22Rv1 (cell line): Measurements from ENCODE around the gene KCNH1.

Experiments
- H3K27ac ChIP-seq: fragments of 450-650 bp; 2 replicates; pipeline ENCODE4 v1.5.1; 2017
- ZFX ChIP-seq: fragments of 450-650 bp; IDR thresholded peaks from 2 replicates; pipeline ENCODE4 v1.6.1; 2017; ENCODE audit warnings: antibody characterized with exemption, borderline replicate concordance
- TF ChIP-seq, protein P1 (sequence below): fragments of 450-650 bp; IDR thresholded peaks from 2 replicates; pipeline ENCODE4 v1.5.1; 2017; ENCODE audit warnings: mild to moderate bottlenecking

KCNH1 gene, protein sequence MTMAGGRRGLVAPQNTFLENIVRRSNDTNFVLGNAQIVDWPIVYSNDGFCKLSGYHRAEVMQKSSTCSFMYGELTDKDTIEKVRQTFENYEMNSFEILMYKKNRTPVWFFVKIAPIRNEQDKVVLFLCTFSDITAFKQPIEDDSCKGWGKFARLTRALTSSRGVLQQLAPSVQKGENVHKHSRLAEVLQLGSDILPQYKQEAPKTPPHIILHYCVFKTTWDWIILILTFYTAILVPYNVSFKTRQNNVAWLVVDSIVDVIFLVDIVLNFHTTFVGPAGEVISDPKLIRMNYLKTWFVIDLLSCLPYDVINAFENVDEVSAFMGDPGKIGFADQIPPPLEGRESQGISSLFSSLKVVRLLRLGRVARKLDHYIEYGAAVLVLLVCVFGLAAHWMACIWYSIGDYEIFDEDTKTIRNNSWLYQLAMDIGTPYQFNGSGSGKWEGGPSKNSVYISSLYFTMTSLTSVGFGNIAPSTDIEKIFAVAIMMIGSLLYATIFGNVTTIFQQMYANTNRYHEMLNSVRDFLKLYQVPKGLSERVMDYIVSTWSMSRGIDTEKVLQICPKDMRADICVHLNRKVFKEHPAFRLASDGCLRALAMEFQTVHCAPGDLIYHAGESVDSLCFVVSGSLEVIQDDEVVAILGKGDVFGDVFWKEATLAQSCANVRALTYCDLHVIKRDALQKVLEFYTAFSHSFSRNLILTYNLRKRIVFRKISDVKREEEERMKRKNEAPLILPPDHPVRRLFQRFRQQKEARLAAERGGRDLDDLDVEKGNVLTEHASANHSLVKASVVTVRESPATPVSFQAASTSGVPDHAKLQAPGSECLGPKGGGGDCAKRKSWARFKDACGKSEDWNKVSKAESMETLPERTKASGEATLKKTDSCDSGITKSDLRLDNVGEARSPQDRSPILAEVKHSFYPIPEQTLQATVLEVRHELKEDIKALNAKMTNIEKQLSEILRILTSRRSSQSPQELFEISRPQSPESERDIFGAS

DNA sequence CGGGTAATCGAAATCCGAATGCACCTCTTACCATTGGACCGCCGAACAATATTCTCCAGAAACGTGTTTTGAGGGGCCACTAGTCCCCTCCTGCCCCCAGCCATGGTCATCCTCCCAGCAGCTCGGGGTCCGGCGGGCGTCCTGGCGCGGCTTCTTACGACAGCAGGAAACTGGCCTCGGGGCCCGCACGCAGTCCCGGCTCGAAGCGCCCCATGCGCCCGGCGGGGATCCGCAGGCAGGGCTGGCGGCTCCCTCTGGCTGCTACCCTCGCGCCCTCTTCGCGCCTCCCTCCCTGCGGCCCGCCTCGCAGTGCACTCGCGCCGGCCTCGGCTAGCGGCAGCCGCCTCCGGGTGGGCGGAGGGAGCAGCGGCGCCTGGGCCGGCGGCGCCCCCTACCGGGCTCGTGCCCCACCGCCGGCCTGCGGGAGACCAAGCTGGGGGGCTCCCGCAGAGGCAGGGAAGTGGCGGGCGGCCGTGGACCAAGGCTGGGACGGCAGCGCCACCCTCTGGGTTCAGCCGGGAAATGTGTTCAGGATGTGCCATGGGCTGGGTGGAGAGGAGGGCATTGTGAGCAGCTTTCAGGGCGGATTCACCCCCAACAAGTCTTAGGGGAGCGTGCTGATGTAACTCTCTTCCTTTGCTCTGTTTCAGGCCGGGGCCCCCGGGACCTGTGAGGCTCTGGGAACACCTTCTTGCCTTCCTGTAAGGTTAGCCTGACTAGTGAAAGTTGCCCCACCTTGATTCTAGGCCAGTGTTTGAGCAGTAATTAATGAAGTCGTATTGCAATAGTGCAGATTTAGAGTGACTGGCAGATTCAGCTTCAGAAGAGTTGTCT is at the start of gene KCNH1:
KCNH1 (minus strand) TSS at position 313 of the 834 bp plus-strand sequence; CDS start at position 110, 203 bp downstream.
- H3K27ac ChIP-seq, result no peak within 1 kb of the TSS
- no peak for TF ChIP-seq ZFX
- TF ChIP-seq, protein P1, sequence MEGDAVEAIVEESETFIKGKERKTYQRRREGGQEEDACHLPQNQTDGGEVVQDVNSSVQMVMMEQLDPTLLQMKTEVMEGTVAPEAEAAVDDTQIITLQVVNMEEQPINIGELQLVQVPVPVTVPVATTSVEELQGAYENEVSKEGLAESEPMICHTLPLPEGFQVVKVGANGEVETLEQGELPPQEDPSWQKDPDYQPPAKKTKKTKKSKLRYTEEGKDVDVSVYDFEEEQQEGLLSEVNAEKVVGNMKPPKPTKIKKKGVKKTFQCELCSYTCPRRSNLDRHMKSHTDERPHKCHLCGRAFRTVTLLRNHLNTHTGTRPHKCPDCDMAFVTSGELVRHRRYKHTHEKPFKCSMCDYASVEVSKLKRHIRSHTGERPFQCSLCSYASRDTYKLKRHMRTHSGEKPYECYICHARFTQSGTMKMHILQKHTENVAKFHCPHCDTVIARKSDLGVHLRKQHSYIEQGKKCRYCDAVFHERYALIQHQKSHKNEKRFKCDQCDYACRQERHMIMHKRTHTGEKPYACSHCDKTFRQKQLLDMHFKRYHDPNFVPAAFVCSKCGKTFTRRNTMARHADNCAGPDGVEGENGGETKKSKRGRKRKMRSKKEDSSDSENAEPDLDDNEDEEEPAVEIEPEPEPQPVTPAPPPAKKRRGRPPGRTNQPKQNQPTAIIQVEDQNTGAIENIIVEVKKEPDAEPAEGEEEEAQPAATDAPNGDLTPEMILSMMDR, result peak; percentile 100

DNA sequence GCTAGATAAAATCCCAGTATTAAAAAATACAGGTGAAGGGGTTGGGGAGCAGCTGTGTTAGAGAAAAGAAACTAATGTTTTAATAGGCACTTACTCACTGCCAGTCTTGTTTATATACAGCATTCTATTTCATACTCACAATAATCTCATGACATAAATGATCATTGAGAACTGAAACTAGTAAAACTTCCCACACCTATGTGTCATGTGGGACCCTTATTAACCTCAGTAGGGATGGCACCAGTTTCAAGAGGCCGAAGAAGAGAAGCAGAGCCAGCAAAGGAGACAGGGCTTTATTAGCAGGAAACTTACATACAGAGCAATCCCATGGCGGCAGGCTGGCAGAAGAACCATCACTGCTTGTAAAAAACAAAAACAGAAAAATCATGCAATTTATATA is 48.8 kb upstream of the KCNH1 start:
- TF ChIP-seq, protein P1, result no peak
- TF ChIP-seq ZFX, result no peak
- H3K27ac ChIP-seq, result no peak overlapping the region

DNA sequence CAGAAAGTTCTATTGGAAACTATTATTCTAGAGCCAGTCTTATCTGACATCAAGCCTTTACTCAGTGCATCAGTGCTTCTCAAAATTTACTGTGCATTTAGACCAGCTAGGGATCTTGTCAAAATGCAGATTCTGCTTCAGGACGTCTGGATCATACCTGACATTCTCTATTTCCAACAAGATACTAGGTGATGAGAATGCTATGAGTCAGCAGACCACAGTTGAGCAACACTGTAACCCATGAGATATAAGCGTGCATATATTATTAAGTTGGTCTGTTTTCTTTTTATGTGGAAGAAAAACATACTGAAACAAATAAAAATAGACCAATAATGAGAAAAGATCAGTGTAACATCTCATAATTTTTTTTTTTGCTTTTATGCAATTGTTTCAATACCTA is 40.4 kb upstream of the KCNH1 start:
- no peak for TF ChIP-seq ZFX
- TF ChIP-seq, protein P1, result no peak
- no peak overlapping the region for H3K27ac ChIP-seq

DNA sequence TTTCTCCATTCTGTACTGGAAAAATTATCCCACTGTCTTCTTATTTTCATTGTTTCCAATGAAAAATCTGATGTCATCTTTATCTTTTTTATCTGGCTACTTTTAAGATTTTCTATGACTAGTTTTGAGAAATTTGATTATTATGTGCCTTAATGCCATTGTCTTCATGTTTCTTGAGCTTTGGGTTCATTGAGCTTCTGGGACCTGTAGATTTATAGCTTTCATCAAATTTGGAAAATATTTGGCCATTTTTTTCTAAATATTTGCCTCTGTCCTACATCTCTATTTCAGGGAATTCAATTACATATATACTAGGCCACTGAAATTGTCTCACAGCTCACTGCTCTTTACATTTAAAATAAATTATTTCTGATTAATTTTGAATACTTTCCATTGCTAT is 38.7 kb upstream of the KCNH1 start:
- H3K27ac ChIP-seq, result no peak overlapping the region
- TF ChIP-seq, protein P1, result no peak
- no peak for TF ChIP-seq ZFX

DNA sequence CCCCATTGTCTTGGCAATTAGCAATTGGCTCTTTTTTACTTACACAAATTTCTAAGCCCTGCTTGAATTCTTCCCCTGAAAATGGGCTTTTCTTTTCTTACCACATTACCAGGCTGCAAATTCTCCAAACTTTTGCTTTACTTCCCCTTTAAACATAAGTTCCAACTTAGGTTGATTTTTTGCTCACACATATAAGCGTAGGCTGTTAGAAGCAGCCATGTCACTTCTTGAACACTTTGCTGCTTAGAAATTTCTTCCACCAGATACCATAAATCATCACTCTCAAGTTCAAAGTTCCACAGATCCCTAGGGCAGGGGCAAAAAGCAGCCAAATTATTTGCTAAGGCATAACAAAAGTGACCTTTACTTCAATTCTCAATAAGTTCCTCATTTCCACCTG is 35.4 kb upstream of the KCNH1 start:
- TF ChIP-seq ZFX, result no peak
- TF ChIP-seq, protein P1, result no peak
- H3K27ac ChIP-seq, result no peak overlapping the region

DNA sequence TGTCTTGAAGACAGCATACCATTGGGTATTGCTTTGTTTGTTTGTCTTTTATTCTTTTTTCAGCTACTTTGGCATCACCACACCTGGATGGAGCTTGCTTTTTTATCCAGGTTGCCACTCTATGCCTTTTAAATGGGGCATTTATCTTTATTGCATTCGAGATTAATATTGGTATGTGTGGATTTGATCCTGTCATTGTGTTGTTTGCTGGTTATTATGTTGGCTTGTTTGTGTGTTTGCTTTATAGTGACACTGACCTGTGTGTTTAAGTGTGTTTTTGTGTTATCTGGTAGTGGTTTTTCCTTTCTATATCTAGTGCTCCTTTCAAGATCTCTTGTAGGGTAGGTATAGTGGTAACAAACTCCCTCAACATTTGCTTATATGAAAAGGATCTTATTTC is 24.9 kb upstream of the KCNH1 start:
- TF ChIP-seq, protein P1, result no peak
- no peak for TF ChIP-seq ZFX
- H3K27ac ChIP-seq, result no peak overlapping the region
